CD4-positive, alpha-beta T cell treated with Interleukin-4 for 4 hours (primary cell): ENCODE measurements around the gene PAPSS2.
A peak's percentile ranks its signal among the peaks of the same experiment; 100 is the strongest.

ENCODE experiments used
- DNase-seq: peaks from one replicate; pipeline ENCODE4 v3.0.0-alpha.2; 2020

Gene PAPSS2

DNA sequence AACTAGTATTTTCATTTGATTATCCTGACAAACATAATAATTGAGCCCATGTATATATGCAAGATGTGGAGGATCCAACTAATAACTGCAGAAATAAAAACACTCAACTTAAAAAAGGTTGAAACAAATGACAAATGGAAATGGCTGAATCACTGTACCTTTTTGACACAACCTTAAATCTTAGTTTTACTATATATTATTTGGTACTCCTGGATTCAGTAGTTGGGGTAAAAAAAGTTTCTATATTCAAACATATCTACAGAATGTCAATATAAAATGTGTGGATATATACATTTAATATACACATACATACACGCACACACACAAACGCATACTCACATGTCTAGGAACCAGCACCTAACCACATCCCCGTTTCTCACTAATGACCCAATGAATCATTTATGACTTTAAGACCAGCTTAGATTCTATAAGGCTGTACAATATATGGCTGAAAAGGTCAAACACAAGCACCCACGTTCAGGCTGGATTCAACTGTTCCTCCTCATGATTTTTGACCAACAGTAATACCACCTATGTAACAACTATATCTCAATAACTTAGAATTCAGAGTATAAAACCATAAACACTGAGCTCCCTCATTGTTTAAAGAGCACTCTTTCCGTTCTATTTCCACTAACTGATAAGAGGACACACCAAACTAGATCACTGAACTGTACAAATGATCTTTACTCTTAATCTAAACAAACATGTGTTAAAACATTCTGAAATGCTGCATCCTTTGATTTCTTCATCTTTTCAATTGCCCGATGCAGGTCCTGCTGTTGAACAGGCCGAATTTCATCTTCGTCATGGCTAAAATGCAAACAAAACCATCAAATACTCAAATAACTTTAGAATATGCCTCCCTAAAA lies 94.6 kb downstream of the PAPSS2 start:
- no peak for DNase-seq

DNA sequence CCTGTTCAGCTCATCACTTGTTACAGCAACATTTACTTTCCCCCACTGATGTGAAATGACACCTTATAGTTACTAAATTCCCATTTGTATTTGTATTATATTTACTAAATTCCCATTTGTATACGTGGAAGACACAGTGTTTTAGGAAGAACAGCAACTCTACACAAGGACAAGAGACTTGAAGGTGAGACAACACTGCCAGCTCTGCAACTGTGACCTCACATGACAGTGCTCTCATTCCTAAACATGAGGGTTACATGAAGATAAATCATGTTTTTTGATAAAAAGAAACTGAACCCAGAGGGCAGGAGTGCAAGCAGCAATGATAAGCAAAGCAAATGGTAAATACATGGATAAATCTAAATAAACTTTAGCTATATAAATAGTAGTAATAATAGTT lies 98.0 kb downstream of the PAPSS2 start:
- no peak for DNase-seq

DNA sequence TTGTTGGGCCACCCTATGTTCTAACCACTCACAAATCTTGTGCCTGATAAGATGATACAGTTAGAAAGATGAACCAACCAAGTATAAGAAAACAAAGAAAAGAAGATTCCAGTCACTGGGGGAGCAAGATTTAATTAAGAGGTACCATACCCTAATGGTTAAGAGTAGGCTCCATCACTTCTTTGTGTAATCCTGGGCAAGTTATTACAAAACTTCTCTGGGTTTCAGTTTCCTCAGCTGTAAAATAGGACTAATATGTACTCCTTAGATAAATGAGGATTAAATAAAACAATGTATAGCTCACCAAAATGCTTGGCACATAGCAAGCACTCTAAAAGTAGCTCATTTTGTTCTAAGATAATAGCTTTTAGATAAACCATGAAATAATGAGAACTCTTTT lies 99.9 kb downstream of the PAPSS2 start:
- no peak for DNase-seq

DNA sequence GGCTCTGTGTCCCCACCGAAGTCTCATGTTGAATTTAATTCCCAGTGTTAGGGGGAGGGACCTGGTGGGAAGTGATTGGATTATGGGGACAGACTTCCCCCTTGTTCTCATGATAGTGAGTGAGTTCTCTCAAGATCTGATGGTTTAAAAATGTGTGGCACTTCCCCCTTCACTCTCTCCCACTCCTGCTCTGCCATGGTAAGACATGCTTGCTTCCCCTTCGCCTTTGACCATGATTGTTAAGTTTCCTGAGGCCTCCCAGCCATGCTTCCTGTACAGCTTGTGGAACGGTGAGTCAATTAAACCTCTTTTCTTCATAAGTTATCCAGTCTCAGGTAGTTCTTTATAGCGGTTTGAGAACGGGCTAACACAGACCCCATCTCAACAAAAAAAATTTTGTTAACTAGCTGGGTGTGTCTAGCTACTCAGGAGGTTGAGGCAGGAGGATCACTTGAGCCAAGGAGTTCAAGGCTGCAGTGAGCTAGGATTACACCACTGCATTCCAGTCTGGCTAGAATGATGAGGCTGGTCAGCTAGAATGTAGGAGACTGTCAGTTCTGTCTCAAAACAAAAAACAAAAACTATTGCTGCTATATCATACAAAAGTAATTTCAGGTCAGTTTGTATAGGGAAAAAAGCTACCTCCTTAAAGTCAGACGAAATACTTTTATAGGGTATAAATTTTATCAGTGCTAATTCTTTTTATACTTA lies 100.7 kb downstream of the PAPSS2 start:
- no peak for DNase-seq

DNA sequence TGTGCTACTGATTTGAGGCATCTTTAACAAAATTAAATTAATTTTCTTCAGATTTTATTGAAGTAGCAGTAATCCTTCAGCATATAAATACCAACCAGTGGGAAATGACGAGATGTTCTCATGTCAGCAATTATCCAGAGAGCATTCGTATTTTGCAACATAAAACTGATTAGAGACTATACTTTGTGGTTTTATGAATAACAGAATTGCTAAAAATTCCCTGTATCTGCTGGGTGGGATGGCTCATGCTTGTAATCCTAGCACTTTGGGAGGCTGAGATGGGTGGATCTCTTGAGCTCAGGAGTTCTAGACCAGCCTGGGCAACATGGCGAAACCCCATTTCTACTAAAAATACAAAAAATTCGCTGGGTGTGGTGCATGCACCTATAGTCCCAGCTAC lies 101.5 kb downstream of the PAPSS2 start:
- DNase-seq: no peak

DNA sequence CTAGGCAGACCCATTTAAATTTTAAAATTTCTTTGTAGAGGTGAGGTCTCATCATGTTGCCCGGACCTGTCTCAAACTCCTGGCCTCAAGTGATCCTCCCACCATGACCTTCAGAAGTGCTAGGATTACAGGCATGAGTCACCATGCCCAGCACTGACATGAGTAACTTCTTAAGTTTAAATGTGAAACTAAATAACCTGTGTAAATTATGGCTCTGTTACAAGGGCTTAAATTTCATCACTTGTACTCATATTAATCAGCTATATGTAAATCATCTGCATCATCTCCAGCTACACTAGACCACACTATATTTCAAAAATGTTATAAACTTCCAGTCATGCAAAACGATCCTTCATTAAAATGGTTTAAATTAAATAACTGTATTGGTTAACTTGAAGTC lies 102.2 kb downstream of the PAPSS2 start:
- peak; percentile 14 for DNase-seq

DNA sequence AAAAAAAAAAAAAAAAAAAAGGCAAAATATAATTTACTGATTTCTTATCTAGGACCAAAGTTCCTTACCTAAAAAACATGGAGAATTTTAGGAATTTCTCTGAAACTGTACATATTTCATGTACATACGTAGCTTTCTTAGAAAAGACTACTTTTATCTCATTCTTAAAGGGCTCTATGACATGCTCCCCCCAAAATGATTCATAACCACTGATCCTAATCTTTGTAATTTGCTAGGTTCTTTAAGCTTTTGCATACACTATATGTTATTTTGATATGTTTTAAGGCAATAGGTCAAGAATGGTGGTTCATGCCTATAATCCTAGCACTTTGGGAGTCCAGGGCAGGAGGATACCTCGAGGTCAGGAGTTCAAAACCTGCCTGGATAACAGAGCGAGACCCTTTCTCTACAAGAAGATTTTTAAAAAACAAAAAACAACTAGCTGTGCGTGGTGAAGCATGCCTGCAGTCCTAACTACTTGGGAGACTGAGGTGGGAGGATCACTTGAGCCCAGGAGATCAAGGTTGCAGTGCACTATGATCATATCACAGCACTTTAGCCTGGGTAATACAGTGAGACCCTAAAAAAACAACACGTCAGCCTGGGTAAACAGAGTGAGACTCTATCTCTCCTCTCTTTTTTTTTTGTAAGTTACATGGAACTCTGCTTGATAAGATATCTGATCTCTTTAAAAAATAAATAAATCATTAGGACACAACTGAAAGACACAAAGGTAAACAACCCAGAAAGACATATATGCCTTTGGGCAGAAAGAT lies 103.6 kb downstream of the PAPSS2 start:
- no peak for DNase-seq

DNA sequence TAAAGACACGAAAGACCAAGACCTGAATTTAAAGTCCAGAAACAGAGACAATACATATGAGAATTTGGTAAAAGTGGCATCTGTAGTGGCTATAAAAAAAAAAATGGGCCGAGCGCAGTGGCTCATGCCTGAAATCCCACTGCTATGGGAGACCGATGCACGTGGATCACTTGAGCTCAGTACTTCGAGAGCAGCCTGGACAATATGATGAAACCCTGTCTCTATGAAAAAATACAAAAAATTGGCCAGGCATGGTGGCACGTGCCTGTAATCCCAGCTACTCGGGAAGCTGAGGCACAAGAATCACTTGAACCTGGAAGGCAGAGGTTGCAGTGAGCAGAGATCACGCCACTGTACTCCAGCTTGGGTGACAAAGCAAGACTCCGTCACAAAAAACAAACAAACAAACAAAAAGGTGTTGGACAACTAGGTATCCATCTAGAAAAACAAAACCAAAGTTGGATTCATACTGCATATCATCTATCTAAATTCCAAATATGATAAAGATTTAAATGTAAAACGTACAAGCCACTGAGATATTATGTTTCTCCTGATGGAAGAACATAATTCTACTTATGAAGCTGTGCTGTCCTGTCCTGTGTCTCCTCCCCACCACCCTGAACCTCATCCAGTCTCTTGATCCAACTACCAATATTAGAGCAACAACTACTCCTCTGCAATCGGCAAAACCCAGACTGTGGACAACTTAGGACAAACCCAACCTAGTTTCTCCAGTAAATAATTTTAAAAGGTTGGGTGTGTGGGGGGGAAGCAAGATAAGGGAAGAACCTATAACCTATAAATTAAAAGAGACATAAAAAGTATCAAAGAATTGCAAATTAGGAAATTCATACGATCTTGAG lies 104.6 kb downstream of the PAPSS2 start:
- DNase-seq: no peak

DNA sequence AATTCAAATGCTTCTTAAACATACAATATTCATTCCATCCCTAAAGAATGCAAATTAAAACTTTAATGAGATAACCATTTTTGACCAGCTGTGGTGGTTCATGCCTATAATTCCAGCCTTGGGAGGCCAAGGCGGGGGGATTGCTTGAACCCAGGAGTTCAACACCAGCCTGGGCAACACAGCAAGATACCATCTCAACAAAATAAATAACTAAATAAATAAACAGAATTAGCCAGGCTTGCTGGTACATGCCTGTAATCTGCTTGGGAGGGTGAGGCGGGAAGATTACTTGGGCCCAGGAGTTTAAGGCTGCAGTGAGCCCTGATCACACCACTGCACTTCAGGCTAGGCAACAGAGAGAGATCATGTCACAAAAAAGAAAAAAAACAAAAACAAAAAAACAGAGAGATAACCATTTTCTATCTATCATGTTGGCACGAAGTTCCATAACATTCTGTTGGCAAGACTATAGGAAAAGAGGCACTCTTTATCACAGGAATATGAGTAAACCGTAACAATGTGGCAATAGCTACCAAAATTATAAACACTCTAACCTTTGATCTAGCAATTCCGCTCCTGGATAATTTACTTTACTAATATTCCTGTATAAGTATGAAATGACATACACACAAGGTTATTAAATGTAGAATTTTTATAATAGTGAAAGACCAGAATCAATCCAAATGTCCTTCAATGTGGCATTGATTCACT lies 106.1 kb downstream of the PAPSS2 start:
- DNase-seq: no peak

DNA sequence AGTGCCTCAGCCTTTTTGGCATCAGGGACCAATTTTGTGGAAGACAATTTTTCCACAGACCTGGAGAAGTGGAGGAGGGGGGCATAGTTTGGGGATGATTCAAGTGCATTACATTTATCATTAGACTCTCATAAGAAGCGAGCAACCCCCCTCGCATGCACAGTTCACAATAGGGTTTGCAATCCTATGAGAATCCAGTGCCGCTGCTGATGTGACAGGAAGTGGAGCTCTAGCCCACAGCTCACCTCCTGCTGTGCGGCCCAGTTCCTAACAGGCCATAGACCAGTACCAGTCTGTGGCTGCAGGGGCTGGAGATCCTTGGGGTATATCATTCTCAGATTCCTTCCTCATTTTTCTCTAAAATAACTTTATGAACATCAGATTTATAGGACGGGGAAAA lies 107.6 kb downstream of the PAPSS2 start:
- DNase-seq: no peak

DNA sequence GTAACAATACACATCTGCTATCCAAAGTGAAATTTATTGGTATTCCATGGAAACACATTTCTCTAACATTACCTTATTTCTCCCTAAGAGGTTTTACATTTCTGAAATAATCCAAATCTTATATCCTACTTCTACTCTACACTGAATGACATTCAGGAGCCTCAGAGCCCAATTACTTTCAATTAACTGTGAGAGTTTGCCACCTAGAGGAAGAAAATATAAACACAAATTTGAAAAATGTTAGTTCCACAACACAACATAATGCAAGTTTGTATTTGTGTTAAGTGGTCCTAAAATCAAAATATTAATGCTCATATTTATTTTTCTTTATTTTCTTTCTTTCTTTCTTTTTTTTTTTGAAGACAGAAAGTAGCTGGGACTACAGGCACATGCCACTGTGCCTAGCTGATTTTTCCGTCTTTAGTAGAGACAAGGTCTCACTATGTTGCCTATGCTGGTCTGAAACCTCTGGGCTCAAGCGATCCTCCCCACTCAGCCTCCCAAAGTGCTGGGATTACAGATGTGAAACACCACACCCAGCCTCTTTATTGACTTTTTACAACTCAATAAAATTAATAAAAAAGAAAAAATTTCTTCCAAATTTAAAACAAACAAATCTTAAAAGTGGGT lies 112.3 kb downstream of the PAPSS2 start:
- peak; percentile 38 for DNase-seq

DNA sequence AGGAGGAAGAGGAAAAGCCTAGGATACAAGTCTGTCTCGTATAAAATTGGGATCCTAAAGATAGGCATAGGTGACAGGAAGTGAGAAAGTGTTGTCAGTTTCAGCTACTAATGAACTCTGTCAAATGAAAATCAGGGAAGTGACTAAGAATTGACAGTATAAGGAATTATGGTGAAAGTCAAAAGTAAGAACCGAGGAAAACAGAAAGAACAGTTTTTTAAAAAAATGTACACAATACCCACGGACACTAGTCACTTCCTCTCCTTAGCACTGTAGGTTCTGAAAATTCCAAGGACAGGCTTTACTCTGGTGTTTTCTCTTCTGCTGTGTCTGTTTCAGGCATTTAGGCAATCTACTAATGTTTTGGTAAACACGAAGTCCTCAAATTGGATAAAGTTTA lies 116.1 kb downstream of the PAPSS2 start:
- no peak for DNase-seq

DNA sequence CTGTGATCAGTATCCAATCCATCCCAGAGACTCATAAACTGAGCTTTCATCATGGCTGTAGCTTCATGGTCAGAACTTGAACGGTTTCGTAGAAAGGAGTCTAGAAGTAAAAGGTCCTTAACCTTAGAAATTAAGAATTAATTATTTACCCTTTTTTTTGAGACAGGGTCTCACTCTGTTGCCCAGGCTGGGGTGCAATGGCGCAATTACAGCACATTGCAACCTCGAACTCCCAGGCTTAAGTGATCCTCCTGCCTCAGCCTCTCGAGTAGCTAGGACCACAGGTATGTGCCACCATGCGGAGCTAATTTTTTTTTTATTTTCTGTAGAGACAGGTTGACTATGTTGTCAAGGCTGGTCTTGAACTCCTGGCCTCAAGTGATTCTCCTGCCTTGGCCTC lies 116.7 kb downstream of the PAPSS2 start:
- no peak for DNase-seq

DNA sequence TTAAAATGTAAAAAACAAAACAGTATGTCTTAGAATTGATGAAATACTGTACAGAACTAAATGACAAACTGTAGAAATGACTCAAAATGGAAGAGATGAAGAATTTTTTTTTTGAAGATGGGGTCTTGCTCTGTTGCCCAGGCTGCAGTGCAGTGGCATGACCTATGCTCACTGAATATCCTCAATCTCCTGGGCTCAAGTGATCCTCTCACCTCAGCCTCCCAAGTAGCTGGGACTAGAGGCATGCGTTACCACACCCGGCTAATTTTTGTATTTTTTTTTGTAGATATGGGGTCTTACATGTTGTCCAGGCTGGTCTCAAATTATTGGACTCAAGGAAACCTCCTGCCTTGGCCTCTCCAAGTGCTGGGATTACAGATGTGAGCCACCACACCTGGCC lies 121.9 kb downstream of the PAPSS2 start:
- DNase-seq: no peak

DNA sequence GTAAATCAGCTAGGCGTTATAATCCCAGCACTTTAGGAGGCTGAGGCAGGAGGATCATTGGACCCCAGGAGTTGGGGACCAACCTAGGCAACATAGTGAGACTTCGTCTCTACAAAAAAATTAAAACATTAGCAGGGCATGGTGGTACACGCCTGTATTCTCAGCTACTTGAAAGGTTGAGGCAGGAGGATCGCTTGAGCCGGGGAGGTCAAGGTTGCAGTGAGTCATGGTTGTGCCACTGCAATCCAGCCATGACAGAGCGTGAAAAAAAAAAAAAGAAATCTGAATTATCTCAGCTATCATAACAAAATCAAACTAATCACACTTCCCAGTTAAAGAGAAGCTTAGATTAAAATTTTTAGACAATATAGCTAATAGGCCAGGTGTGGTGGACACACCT lies 123.0 kb downstream of the PAPSS2 start:
- DNase-seq: no peak

DNA sequence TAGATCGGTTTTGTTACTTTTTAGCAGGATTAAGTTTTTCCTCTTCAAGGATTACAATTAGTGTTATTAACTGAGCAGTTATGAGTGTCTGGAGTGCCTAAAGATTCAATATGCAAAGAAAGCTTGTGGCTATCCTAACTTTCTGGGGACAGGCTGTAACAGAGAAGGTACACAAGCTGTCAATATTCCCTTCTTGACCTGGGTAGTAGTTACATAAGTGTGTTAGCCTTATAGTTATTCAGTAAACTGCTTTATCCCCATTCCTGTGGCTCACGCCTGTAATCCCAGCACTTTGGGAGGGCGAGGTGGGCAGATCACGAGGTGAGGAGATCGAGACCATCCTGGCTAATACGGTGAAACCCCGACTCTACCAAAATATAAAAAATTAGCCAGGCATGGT lies 126.7 kb downstream of the PAPSS2 start:
- DNase-seq: no peak

DNA sequence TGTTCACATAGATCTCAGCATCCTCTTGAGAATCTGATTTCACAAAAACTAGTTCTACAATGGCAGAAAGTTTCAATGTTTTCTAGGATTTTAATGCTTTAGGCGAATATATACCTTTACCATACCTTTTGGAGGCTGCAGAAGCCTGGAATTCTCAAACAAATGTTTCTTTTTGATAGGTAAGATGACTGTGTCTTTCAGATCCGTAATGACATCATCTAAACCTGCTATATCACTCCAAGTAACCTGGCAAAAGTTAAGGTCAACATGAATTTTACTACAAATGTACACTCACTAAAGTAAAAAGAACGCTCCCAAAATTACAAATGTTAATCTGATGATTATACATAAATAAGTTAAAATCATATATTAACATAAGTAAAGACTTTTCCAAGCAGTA lies 130.5 kb downstream of the PAPSS2 start:
- no peak for DNase-seq

DNA sequence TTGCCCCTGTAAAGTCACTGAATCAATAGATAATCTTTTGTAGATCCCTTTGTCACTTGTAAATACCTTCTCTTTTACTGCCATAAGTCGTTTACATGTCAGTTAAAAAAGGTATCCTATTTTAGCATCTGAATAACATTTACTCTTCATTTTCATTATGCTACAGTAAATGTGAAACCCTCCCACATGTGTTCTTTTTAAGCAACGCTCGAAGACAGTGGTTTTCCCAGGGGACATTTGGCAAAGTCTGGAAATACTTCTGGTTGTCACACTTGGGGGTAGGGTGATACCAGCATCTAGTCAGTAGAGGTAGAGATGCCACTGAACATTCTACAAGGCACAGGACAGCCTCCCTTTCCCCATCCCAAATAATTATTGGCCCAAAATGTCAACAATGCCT lies 134.6 kb downstream of the PAPSS2 start:
- DNase-seq: no peak
